Stimulated activated CD8-positive, alpha-beta memory T cell treated with anti-CD3 and anti-CD28 coated beads, Interleukin-4, amount 100 ng/mL, for 1 hour (primary cell): ENCODE data around the gene KMT5B.
"Not testable (repeated sequence)": the region's sequence is repeated elsewhere in the genome, so short reads cannot be mapped to it uniquely, and the experiment has no call there.

Experiments used
- DNase-seq, 2 donors: peaks; one replicate each; pipeline ENCODE4 v3.0.0-alpha.2; 2020; ENCODE audit warnings: low read depth in 2 of 2, low spot score in 1 of 2

Gene KMT5B

DNA sequence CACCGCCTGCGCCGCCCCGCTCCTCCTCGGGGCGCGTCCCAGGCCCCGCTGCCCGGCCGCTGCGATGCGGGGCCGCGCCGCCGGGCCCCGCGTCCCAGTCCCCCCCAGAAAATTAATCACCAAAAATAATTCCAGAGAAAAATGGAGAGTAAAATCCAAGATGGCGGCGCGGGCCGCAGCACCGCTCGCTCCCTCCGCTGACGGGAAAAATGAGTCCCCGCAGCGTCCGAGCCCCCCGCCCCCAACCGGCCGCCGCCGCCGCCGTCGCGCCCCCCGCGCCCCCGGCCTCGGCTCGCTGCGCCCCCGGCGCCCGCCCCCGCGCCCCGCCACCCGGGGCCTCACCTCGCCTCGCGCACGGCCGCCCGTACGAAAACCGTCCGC is at the start of gene KMT5B:
TSS of gene KMT5B (minus strand) at position 162 of the 381 bp plus-strand sequence. CDS start 23,220 bp downstream, outside the sequence.
- peak; percentile 25 to 33 for DNase-seq

DNA sequence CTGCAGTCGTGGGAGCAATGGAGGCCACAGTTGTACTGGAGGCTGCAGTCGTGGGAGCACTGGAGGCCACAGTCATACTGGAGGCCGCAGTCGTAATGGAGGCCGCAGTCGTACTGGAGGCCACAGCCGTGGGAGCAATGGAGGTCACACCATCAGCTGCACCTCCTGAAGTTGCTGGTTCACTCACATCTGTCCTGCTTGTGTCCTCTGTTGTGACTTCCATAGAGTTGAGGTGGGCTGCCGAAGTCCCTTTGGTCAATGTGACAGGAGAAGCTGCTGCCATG is 49.4 kb upstream of the KMT5B start:
- DNase-seq, result no peak

- no peak for DNase-seq
These were observed 48.9 kb upstream of the KMT5B start for GRCh38 chr11:68261749-68262543.

DNA sequence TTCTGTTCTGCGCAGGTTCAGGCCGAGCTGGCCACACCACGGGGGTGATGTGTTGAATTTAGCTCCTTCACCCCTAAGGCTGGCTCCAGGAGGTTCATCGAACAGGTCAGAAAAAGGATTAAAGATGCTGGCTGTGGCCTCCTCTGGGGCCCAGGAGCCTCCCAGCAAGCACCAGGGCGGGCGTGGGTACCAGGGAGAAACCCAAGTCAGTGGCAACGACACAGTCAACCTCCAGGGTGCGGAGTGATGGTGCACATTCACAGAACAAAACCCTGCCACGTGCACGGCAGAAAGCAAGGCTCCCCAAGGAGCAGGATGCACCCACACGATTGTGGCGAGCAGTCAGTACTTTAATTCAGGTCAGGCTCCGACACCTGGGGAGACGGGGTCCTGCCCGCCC is 47.9 kb upstream of the KMT5B start:
- DNase-seq, result no peak

- no peak for DNase-seq
These were observed 47.4 kb upstream of the KMT5B start for GRCh38 chr11:68260484-68260883.

DNA sequence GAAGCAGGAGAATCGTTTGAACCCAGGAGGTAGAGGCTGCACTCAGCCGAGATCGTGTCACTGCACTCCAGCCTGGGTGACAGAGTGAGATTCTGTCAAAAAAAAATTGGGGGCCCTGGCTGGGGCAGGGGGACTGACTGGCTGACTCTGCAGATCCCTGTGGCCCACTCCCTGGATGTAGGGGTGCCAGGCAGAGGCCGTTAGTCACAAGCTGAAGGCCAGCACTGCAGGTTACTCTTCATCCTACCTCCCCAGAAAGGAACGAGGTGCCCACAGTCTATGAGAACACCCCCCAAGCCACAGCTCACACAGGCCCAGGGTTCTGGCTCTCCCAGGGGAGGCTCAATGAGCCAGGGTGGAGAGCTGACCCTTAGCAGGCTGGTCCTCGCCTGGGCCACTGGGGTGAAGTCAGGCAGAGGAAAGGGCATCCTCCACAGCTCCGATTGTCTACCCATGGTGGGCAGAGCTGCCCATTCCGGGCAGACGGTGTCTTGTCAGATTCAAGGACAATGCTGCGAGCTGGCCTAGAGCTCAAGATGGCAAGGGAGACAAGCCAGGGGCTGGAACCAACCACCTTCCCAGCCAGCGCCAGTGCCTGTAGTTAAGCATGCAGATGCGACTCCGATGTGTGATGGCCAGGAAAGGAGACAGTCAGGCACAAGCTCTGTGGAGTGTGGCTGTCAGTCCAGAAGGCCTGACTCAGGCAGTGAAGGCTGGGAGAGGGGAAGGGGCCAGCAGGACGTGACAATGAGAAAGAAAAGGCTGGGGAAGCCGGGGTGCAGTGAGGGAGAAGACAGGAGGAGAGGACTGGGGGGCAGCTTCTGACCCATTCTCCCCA is 46.2 kb upstream of the KMT5B start:
- no peak for DNase-seq

GRCh38 chr11:68258363-68258765 is 45.3 kb upstream of the KMT5B start:
- no peak for DNase-seq

DNA sequence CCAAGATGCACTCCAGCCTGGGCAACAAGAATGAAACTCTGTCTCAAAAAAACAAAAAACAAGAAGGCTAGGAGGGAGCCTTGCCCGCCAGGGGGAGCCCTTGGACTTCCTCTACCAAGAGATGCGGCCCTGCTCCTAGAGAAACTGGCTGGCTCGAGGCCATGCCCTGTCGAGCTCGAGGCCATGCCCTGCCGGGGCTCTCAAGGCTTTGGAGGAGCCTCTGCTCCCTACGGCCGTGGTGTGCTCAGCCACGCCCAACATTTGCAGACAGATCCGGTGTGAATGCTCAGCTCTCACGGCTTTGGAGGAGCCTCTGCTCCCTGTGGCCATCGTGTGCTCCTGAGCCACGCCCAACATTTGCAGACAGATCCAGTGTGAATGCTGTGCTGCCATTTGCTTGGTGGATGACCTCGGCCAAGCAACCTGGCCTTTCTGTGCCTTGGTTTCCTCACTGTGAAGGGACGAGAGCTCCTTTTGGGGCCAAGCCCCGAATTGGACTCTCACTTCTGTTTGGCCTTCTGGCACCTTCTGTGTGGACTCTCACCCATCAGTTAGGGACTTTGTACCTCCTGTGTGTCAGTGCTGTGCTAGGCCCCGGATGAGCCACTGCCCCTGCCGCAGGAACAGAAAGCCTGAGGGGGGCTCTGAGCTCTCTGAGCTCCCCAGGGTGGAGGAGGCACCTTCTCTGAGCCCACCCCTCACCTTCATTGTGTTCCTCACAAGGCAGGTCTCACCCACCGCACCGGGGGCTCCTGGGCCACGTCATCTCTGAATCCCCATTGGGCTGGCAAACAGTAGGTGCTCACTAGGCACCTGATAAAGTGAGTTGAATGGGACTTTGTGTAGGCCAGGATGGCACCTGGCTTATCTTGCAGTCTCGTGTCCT is 44.6 kb upstream of the KMT5B start:
- peak; percentile 92 to 95 for DNase-seq

DNA sequence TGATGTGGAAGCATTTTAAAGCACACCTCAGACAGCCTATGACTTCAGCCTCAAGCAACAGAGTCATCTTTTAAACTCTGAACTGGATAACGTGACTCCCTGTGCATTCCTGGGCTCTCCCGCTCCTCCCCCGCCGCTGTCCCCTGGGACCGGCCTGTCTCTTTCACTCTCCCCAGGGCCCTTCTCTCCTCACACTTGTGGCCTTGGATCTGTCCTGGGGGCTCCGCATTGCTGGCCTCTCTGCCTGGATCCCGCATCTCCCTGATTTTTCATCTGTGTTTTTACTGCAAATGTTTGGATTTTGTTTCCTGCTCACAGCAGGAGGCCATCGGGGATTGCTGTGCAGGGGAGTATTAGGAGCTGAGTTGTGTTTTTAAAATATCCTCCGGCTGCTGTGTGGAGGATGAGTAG is 43.2 kb upstream of the KMT5B start:
- DNase-seq, result no peak

DNA sequence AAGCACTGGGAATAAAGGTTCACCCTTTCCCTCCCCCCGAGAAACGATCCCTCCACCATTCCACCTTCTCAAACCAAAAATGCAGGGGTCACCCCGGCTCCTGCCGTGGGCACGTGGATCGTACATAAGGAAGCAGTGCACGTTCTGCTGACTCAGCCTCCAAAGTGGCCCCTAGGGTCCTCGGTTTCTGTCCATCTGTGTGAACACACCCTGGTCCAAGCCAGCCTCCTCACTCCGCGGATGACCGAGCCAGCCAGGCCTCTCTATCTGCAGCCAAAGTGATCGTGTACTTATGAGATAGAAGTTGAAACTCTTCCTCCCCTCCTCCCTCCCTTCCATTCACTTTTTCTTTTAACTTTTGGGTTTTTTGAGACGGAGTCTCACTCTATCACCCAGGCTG is 42.4 kb upstream of the KMT5B start:
- no peak for DNase-seq

GRCh38 chr11:68254421-68254820 is 41.3 kb upstream of the KMT5B start:
- no peak for DNase-seq

- no peak for DNase-seq
These were observed 38.7 kb upstream of the KMT5B start for GRCh38 chr11:68251765-68252164.

GRCh38 chr11:68244912-68245311 is 31.8 kb upstream of the KMT5B start:
- DNase-seq, result not testable (repeated sequence)

GRCh38 chr11:68243847-68244246 is 30.8 kb upstream of the KMT5B start:
- not testable (repeated sequence) for DNase-seq

DNA sequence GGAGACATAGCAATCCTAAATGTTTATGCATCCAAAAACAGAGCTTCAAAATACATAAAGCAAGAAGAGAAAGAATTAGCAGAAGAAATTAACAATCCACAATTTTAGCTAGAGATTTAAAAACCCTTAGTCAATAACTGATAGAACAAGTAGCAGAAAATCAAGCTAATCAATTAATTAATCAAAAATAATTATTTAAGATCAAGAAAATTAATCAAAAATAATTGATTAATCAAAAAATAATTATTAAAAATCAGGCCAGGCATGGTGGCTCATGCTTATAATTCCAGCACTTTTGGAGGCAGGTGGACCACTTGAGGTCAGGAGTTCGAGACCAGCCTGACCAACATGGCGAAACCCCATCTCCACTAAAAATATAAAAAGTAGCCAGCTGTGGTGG is 29.5 kb upstream of the KMT5B start:
- no peak for DNase-seq

GRCh38 chr11:68231621-68232020 is 18.5 kb upstream of the KMT5B start:
- DNase-seq, result no peak

- no peak for DNase-seq
These were observed 16.5 kb upstream of the KMT5B start for GRCh38 chr11:68229601-68230000.

GRCh38 chr11:68226421-68226820 is 13.3 kb upstream of the KMT5B start:
- DNase-seq, result no peak

DNA sequence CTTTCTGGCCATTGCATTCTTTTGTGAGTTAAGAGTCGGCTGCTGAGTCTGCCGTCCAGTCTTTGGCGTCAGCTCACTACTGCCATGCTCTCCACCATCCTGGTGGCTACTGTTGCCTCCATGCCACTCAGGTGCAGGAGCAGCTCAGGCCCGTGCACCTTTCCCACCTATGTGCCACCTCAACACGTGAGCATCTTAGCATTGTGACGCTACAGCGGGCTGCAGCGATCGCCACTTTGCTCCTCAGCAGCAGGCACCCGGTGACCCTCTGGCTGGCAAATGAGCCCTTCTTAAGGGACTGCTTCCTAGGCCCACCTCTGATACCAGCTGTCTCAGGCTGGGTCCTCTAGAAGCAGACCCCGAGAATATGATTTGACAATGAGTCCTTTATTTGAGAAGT is 11.5 kb upstream of the KMT5B start:
- no peak for DNase-seq

- DNase-seq, result no peak
These were observed 10.2 kb upstream of the KMT5B start for GRCh38 chr11:68223275-68223674.

- DNase-seq, result no peak
These were observed 8.3 kb upstream of the KMT5B start for GRCh38 chr11:68221406-68221805.
